ENCODE results near the gene COL8A2.

DNA sequence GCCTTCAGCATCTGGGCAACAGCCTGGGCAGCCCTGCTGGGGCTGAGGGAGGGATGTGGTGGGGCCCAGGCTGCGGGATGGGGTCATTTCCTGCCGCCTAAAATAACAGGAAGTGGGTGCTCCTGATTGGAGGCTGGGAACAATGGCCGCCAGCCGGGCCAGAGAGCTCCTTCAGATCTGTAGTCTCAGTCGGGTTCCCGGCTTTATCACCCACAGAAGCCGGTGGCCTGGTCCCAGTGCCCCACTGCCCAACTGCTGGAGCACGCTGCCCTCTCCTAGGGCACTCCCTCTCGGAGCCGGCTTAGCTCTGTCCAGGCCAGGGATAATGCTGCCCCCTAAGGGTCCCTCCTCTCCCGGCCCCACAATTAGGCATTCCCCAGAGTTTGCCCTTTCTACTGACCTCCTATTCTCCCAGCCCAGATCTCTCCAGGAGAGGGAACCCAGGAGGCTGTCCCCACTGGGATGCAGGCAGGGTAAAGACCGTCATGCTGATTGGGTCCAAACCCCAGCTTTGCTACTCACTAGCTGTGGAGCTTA lies 36.0 kb upstream of the COL8A2 start:
- TF ChIP-seq, protein P1, sequence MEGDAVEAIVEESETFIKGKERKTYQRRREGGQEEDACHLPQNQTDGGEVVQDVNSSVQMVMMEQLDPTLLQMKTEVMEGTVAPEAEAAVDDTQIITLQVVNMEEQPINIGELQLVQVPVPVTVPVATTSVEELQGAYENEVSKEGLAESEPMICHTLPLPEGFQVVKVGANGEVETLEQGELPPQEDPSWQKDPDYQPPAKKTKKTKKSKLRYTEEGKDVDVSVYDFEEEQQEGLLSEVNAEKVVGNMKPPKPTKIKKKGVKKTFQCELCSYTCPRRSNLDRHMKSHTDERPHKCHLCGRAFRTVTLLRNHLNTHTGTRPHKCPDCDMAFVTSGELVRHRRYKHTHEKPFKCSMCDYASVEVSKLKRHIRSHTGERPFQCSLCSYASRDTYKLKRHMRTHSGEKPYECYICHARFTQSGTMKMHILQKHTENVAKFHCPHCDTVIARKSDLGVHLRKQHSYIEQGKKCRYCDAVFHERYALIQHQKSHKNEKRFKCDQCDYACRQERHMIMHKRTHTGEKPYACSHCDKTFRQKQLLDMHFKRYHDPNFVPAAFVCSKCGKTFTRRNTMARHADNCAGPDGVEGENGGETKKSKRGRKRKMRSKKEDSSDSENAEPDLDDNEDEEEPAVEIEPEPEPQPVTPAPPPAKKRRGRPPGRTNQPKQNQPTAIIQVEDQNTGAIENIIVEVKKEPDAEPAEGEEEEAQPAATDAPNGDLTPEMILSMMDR (IDR thresholded peaks at IDR 0.05), result peak in 2 of 3 experiments; percentile 4 to 33
- no peak for TF ChIP-seq POLR2A (IDR thresholded peaks at IDR 0.05)

Data from testis (tissue), 2 donors.